Inflammatory macrophage (primary cell): ENCODE measurements around the gene SDR42E2.
A peak's percentile ranks its signal among the peaks of the same experiment; 100 is the strongest.
"Not testable (repeated sequence)": the region's sequence is repeated elsewhere in the genome, so short reads cannot be mapped to it uniquely, and the experiment has no call there.

Experiments
- DNase-seq, 2 donors: peaks; one replicate each; pipeline ENCODE4 v3.0.0-alpha.2; 2020 to 2022

Gene SDR42E2

DNA sequence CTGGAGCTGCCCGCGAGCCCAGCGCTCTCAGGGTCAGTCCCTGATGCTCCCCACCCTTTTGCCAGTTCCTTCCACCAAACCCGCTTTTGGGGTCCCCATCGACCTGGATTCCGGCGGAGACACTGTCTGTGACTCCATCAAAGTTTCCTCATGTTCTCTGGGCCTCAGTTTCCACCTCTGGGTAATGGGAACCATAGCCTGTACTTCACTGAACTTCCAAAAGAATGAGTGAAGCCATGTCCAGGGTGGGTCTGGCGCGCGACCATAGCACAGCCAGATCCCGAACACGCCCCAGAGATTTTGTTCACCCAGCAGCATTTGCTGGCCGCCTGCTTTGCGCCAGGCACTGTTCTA is 327 bp downstream of the SDR42E2 start:
- DNase-seq = no peak

DNA sequence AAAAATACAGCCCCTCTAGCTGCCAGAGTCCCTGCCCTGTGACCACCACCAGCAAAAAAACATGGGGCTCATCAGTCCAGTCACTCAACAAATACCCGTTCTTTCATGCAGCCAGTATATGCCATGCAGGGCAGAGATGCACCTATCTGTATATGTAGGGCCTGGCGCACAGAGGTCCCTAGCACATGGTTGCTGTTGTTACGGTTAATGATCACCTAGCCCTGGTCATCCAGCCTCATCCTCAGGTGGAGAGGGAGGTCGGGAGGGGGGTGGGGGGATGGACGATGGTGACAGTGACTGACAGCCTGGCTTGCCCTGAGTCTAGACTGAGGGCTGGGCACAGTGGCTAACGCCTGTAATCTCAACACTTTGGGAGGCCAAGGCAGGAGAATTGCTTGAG is 1.5 kb downstream of the SDR42E2 start:
- no peak for DNase-seq

DNA sequence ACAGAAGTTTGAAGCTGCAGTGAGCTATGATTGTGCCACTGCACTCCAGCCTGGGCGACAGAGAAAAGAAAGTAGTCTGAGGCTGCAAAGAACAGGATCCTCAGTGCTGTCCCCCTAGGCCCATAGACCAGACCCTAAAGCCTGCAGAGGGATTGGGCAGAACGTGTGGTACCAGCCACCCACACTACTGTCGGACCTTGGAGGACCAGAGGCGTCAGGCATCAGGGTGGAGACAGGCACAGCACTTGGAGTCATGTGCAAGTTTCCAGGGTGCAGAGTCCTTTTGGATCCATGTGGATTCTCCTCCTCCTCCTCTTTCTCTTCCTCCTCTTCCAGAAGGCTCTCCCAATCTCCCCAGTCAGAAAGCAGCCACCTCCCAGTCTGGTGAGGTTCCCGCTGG is 2.2 kb downstream of the SDR42E2 start:
- no peak for DNase-seq

DNA sequence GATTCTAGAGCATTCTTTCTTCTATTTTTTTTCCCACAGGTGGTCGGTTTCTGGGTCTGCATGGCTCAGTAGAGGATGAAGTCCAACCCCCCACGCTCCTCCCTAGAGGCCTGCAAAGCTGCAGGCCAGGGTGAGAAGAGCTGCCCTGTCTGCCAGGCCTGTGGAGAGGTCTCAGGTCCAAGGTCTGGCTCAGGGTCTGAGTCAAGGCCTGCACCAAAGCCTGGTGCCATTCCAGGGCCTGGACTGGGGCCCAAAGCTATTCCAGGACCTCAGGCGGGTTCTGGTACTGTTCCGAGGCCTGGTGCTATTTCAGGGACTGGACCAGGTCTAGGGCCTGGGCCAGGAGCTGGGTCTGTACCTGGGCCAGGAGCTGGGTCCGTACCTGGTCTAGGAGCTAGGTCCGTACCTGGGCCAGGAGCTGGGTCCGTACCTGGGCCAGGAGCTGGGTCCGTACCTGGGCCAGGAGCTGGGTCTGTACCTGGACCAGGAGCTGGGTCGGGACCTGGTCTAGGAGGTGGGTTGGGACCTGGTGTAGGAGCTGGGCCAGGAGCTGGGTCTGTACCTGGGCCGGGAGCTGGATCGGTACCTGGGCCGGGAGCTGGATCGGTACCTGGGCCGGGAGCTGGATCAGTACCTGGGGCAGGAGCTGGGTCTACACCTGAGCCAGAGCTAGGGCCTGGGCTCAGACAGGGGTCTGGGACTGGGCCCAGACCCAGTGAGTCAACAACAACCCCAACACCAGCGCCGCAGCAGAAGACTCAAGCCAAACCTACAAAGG is 3.4 kb downstream of the SDR42E2 start:
- DNase-seq = no peak

DNA sequence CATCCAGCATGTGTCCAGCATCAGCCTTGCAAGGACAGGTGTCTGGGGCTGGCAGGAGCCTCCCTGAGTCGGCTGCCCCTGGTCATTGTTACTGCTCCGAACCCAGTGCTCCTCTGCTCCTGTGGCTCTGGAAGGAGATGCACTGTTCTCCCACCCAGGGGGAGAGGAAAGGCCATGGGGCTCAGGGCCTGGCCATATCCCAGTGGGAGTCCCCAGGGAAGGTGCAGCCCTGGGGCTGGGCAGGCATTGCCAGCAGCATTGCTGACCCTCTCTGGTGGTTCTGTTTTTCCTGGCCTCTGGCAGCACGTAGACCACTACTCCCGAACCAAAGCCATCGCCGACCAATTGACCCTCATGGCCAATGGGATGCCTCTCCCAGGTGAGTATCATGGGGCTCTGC is 9.6 kb downstream of the SDR42E2 start:
- no peak for DNase-seq

DNA sequence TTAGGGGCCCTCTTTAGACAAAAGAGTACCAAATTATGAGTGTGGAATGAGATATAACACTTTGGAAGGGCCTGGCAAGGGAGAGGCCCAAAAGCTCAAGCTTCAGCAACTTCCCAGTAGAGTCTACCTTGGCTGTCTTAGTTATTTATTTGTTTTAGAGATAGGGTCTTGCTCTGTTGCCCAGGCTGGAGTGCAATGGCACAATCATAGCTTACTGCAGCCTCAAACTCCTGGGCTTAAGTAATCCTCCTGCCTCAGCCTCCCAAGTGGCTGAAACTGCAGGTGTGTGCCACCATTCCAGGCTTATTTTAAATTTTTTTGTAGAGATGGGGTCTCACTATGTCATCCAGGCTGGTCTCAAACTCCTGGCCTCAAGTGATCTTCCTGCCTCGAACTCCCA is 10.3 kb downstream of the SDR42E2 start:
- not testable (repeated sequence) for DNase-seq

DNA sequence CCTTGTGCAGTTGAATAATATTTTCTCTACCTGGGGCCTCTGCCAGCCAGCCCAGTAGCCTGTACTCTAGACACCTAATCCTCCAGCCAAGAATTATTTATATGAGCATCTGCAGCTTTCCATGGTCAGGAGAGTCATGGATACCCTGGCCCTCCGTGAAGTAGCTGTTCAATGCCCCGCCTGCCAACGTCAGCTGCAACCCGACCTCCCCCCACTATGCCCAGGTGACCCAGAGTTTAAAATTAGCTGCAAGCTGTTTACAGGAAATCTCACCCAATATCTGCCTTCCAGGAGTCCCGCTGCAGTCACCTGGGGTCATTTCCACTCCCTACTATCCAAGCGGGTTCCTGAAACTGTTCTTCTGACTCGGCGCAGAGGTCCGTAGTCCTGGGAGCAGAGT is 12.3 kb downstream of the SDR42E2 start:
- no peak for DNase-seq

DNA sequence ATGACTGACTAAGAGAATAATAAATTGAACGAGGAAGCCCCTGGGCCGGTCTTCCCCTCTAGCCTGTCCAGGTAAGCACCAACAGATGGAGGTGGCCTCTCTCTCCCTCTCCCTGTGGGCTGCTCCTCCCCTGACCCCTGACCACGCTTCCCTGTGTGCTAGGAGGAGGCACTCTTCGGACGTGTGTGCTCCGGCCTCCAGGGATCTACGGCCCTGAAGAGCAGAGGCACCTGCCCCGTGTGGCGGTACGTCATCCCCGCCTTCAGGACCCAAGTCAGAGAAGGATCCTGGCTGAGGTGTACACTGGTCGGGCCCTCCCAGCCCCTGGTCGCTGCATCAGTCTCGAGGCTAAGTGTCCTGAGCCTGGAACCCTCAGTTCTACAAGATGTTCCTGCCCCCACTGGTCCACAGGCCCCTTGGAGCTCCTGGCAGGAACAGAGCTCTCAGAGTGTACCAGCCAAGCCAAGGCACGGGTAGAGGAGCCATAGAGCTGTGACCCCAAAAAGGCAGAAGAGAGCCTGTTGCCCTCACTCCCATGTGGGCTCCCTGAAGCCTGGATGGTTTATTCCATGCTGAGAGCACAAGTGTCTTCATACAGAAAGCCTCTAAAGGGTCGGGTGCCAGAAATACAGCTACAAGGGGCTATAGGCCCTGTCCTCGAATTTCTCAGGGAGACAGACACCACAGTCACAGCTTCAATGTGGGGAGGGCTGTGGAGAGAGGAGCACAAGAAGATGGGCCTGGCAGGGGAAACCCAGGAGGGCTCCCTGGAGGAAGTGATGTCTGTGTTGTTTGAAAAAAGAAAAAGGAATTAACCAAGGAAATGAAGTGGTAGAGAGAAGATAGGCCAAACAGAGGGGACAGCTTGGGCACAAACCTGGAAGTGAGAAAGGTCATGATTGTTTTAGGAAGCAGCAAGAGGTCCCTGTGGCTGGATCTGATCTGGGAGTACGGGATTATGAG is 15.9 kb downstream of the SDR42E2 start:
- DNase-seq = no peak

DNA sequence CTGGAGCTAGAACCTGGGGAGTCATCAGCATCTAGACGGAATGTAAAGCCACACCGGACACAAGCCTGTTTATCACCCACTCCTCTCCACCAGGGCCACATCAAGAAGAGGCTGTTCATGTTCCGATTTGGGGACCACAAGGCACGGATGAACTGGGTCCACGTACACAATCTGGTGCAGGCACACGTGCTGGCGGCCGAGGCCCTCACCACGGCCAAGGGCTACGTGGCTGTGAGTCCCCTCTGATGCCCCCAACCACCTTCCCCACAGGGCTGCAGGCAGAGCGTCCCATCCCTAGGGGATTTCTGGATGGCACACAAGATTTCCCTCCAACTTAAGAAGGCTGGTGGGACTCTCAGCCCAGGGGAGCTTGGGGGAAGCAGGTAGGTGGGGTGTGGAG is 19.1 kb downstream of the SDR42E2 start:
- no peak for DNase-seq

DNA sequence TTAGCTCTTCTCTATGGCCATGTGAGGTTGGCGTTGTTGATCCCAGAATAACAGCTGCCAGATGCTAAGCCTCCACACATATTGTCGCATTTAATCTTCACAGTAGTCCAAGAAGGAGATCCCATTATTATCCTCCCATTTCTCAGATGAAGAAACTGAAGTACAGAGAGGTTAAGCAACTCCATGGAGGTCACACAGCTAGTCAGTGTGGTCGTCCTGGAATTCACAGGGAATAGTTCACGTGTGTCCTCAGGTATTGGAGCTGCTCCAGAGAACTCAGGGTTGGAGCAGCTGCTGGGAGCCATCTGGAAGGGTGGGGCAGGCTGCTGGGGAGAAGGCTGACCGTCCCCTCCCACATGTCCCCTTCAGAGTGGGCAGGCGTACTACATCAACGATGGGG is 19.5 kb downstream of the SDR42E2 start:
- DNase-seq = no peak

DNA sequence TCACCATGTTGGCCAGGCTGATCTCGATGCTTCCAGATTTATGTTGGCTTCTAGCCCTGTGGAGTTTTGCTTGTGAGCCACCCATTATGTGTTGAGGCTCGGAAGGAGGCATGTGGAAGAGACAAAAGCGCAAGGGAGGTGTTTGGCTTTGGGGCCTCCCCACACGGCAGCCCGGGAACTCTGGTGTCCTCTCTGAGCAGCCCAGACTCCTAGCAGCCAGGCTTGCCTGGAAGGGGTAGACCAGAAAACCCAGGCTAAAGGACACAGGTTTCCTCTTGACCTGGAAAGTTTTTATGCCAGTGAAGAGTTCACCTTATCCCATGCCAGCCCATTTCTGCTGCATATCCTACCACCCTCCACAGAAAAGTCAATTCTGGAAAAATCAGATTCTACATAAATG is 21.0 kb downstream of the SDR42E2 start:
- no peak for DNase-seq

DNA sequence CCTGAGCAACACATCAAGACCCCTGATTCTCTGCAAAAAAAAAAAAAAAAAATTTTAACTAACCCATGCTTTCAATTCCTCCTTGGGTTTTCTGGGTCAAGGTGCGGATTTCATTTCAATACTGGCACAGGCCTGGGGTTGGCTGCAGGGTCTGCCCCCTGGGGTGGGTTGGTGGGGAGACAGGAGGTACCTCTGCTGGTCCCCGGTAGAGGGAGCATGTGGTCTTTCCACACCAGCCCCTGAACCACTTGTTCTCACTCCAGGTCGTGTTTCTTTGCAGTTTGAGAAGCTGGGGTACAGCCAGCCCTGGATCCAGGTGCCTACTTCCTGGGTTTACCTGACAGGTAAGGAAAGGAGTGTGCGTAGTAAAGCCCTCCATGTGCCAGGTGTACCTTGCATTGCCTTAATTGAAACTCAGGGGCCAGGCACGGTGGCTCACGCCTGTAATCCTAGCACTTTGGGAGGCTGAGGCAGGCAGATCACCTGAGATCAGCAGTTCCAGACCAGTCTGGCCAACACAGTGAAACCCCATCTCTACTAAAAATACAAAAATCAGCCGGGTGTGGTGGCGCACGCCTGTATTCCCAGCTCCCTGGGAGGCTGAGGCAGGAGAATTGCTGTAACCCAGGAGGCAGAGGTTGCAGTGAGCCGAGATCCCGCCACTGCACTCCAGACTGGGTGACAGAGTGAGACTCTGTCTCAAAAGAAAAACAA is 21.8 kb downstream of the SDR42E2 start:
- no peak for DNase-seq

DNA sequence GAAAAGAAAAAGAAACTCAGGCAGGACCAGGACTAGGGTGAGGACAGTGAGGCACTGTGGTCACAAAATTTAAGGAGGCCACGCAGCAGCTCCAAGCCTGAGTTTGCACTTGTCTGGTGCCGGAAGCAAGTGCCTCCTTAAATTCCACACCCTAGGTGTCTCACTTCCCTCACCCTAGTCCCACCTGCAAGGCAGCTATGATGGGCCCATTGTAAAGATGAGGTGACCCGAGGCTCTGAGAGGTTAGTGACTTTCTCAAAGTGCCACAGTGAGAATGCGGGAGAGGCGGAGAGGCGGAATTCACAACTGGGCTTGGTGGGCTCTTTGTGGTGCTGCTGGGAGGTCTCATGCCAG is 22.3 kb downstream of the SDR42E2 start:
- no peak for DNase-seq

DNA sequence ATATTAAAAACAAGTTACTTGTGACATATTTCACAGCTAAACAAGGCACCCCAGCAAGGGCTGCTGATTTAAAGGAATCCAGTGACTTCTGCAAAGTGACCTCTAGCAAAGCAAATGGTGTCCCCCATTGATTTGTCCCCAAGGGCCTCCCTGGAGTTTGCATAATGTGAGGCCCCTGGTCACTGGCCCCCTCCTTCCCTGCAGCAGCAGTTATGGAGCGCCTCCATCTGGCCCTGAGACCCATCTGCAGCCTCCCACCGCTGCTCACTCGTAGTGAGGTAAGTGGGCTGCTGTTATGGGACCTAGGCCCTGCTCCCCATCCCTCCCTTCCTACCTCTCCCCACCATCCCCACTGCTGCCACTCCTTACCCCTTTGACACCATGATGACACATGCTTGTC is 24.2 kb downstream of the SDR42E2 start:
- DNase-seq = no peak

DNA sequence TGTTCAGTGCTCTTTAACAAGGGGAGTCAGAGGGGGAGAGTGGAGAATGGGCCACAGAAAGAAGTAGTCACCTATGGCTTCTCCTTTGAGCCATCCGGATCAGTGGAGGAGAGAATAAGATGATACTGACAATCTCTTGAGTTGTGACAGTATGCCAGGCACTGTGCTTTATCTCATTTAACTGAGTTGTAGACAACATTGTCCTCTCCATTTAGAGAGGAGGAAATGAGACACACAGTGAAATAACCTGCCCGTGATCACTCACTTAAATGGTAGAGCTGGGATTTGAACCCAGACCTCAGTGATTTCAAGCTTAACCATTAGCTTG is 25.9 kb downstream of the SDR42E2 start:
- DNase-seq = no peak

DNA sequence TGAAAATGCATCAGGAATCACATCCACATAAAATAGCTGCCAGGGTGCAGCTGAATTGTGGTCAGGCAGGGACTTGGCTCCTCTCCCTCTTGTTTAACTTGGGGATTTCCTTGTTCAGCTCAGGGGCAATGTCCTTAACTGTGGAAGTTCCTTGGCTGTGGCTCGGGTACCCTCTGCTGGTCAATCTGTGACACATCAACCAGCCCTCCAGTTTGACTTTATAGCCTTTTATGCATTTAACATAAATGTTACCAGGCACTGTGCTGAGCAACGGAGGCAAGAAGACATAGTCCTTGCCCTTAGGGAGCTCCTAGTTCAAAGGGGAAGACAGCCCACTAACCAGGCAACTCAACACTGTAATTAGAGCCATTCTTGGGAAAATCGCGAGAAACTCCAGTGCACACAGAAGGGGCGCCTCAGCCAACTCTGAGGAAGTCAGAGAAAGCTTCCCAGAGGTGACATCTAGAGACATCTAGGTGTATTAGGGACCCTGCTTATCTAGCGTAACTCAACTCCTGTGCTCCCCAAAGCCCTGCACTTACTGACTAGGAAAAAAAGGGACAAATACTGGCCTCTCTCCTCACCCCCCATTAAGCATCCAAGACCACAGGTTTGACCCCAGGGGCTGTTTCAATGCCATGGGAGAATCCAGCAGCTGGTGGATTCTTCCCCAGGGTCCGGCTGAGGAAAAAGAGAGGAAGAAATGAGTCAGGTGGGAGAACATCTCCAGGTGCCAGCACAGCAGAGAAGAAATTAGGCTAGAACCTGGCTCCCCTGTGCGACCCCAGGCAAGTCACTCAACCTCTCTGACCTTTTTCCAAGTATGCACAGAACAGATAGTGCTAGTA is 26.5 kb downstream of the SDR42E2 start:
- peak; percentile 79 to 83 for DNase-seq

DNA sequence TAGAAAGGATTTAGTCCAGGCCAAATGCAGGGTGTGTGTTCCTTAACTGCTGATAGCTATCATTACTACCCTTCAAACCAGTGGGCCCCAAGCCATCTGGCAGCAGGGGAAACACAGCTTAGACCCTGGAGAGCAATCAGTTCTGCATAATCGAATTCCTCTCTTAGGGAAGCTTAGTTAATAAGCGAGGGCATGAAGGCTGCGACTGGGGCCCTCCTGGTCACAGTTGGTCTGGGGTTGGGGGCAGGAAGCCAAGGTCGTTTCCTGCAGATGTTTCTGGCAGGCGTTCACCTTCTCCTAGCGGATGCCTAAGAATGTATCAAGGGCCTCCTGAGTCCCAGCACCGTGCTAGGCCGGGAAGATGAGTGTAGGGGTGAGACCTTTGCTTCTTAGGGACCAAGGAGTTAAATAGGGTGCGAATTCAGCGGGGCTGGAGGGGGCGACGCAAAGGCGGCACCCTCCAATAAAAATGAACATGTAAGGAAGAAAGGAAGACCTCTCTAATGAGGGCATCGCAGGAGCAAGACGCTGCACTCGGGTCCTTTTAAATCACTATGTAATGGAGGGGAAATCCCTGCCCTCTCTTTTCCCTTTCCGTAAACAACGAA is 27.3 kb downstream of the SDR42E2 start:
- no peak for DNase-seq

DNA sequence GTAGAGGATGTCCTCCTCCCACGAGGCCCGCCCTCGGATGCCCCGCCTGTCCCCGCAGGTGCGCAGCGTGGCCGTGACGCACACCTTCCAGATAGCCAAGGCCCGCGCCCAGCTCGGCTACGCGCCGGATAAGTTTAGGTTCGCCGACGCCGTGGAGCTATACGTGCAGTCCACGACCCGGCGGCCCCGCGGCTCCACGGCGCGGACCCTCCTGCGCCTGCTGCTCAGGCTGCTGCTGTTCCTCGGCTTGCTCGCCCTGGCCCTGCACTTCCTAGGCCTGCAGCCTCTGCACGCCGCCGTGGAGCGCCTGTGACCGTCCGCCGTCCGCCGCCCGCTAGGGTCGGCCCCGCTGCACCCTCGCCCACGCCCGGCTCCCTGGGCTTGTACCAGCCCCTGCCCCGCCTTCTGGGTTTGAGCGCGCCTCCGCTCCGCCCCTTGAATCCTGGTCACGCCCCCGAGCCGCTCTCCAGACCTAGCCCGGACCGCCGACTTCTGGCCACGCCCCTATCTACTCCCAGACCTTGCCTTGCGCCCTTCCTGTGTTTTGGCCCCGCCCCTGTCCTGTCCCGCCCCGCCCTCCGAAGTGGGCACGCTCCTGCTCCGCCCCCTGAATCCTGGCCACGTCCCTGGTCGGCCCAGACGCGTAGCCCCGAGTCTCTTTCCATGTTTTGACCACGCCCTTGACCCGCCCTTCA is 27.9 kb downstream of the SDR42E2 start:
- DNase-seq = peak; percentile 37 to 100

DNA sequence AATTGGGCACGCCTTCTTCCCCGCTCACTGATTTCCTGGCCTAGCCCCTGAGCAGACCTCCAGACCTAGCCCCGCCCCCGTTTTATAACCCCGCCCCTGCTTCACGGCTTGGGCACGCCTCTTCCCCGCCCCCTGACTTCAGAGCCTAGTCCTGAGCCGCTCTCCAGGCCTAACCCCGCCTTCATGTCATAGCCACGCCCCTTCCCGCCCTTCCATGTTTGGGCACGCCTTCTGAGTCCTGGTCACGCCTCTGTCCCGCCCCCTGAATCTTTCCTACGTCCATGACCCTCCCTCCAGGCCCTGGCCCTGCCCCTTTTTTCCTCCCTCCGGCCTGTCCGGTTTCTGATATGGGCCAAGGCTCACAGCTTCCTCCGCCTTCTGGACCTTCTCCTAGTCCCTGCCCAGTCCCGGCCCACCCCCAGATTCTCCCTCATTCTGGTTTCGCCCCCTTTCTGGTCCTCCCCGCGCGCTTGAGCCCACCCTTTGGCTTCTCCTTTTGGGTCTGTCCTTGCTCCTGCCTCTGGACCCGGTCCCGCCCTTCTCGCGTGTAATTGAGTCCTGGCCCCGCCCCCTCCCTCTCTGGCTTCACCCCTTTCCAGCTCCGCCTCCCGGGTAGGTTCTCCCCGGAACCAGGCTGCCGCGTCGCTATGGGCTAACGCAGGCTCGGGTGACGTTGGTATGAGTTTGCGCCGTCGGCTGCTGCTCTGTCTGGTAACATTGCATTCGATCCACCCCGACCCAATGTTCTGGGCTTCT is 28.6 kb downstream of the SDR42E2 start:
- DNase-seq = peak; percentile 99 to 100

DNA sequence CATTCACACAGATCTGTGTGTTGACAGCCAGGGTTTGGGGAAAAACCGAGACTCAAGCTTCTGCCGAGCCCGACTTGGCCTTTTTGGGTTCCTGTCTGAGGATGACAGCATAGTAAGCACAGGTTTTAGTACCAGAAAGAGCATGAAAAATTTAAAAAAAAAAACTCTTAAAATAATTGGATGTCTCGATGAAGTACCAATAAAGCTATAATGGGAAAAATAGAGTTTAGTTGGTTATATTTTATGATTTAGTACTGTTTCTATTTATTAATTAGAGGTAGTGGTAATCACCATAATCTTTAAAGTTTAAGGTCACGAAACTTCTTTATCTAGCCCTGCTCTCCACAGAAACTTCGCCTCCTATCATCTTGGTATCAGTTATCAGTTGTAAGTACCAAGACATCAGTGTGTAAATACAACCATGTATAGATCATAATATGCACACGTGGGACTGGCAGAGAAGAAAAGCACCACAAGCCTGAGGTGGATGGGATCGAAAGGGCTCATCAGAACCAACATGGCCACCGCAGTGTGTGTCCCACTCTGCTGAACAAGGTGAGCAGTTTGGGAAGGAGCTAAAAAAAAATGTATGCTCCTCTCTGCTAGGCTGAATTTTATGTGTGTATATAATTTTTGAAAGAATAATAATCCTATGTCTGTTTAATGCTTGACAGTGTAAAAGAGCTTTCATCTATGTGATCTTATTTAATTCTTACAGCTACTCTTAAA is 29.4 kb downstream of the SDR42E2 start:
- DNase-seq = no peak
